Fibroblast of pulmonary artery (primary cell): ENCODE results near the gene MMP15.

Experiments used
- DNase-seq: peaks from one replicate; pipeline ENCODE4 v3.0.0-alpha.2; 2010; ENCODE audit warnings: low read depth
- H3K4me3 ChIP-seq: replicated peaks from 2 replicates; pipeline ENCODE4 v1.5.1; 2011; ENCODE audit warnings: low read depth, mild to moderate bottlenecking, control low read depth, low read length, moderate library complexity
- TF ChIP-seq, protein P1 (sequence below): IDR thresholded peaks from 2 replicates; pipeline ENCODE4 v1.5.1; 2011; ENCODE audit warnings: mild to moderate bottlenecking, control low read depth, low read length, inconsistent platforms; ENCODE audit errors: missing control alignments

The MMP15 gene

GRCh38 chr16:58041628-58041955 is 16.0 kb downstream of the MMP15 start:
- TF ChIP-seq, protein P1, sequence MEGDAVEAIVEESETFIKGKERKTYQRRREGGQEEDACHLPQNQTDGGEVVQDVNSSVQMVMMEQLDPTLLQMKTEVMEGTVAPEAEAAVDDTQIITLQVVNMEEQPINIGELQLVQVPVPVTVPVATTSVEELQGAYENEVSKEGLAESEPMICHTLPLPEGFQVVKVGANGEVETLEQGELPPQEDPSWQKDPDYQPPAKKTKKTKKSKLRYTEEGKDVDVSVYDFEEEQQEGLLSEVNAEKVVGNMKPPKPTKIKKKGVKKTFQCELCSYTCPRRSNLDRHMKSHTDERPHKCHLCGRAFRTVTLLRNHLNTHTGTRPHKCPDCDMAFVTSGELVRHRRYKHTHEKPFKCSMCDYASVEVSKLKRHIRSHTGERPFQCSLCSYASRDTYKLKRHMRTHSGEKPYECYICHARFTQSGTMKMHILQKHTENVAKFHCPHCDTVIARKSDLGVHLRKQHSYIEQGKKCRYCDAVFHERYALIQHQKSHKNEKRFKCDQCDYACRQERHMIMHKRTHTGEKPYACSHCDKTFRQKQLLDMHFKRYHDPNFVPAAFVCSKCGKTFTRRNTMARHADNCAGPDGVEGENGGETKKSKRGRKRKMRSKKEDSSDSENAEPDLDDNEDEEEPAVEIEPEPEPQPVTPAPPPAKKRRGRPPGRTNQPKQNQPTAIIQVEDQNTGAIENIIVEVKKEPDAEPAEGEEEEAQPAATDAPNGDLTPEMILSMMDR: no peak
- no peak overlapping the region for H3K4me3 ChIP-seq
- no peak for DNase-seq

GRCh38 chr16:58042001-58042885 is 16.7 kb downstream of the MMP15 start:
- H3K4me3 ChIP-seq: no peak overlapping the region
- TF ChIP-seq, protein P1: no peak
- DNase-seq: no peak

GRCh38 chr16:58042886-58043515 is 17.4 kb downstream of the MMP15 start:
- no peak for DNase-seq
- TF ChIP-seq, protein P1: no peak
- no peak overlapping the region for H3K4me3 ChIP-seq

- DNase-seq: no peak
- H3K4me3 ChIP-seq: no peak overlapping the region
- TF ChIP-seq, protein P1: no peak
These were observed 18.1 kb downstream of the MMP15 start for GRCh38 chr16:58043571-58044155.

GRCh38 chr16:58044266-58045019 is 18.9 kb downstream of the MMP15 start:
- TF ChIP-seq, protein P1: no peak
- no peak overlapping the region for H3K4me3 ChIP-seq
- DNase-seq: no peak

- H3K4me3 ChIP-seq: no peak overlapping the region
- DNase-seq: no peak
- TF ChIP-seq, protein P1: no peak
These were observed 19.5 kb downstream of the MMP15 start for GRCh38 chr16:58045096-58045495.
